ENCODE results near the gene GET4. TPM values are rescaled to one million over a fixed set of nuclear protein-coding genes. Genes with fewer than 3 reads are reported as not detected.

Gene GET4
- total RNA-seq, 1 experiment from 2014 or later: 96.7 TPM

DNA sequence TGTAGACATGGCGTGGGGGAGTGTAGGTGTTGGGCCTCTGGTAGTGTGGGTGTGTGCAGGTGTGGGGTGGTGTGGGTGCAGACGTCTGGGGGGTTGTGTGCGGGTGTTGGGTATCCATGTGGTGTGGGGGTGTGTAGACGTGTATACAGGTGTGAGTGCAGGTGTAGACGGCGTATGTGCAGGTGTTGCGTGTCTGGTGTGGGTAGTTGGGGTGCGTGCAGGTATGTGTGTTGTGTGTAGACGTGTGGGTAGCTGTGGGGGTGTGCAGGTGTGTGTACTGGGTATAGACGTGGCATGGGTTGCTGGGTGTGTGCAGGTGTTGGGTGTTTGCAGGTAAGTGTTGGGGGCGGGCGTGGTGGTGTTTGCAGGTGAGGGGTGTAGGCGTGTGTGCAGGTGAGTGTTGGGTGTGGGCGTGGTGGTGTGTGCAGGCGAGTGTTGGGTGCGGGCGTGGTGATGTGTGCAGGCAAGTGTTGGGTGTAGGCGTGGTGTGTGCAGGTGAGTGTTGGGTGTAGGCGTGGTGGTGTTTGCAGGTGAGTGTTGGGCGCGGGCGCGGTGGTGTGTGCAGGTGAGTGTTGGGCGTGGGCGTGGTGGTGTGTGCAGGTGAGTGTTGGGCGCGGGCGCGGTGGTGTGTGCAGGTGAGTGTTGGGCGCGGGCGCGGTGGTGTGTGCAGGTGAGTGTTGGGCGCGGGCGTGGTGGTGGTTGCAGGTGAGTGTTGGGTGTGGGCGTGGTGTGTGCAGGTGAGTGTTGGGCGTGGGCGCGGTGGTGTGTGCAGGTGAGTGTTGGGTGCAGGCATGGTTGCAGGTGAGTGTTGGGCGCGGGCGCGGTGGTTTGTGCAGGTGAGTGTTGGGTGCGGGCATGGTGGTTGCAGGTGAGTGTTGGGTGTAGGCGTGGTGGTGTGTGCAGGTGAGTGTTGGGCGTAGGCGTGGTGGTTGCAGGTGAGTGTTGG is 16.6 kb downstream of the GET4 start:
- ATAC-seq (no peak), DNase-seq (no peak)
- Histone ChIP-seq H3K79me2 (ENCODE audit: low read length) (peaks cover 4% of the 10 kb centered on the region; the same call in 1 of the 2 replicates), H2AFZ (ENCODE audit: low read length) (no peak overlapping the region), H3K4me1 (ENCODE audit: insufficient read depth, low read length) (no peaks in the 10 kb centered on the region), H3K4me2 (ENCODE audit: low read length) (no peak overlapping the region), H3K9me3 (ENCODE audit: low read length) (no peaks in the 10 kb centered on the region), H3K27me3 (ENCODE audit: low read length) (no peaks in the 10 kb centered on the region), H3K36me3 (ENCODE audit: low read depth, low read length) (peaks cover 8% of the 10 kb centered on the region; the same call in 1 of the 2 replicates), H4K20me1 (ENCODE audit: low read length) (no peaks in the 10 kb centered on the region), H3F3A (ENCODE audit: low read length, unreplicated experiment) (no peaks in the 10 kb centered on the region), H3K9me2 (replicated peaks; ENCODE audit: low read length) (no peaks in the 10 kb centered on the region), H3K4me3 (ENCODE audit: low read length) (no peak overlapping the region), H3K27ac (ENCODE audit: low read length) (no peak overlapping the region), H3K9ac (ENCODE audit: low read length) (no peak overlapping the region)
- no peak for TF ChIP-seq EZH2phosphoT487 (IDR thresholded peaks at IDR 0.05; ENCODE audit: borderline replicate concordance, low read length)
- TF ChIP-seq, protein P1, sequence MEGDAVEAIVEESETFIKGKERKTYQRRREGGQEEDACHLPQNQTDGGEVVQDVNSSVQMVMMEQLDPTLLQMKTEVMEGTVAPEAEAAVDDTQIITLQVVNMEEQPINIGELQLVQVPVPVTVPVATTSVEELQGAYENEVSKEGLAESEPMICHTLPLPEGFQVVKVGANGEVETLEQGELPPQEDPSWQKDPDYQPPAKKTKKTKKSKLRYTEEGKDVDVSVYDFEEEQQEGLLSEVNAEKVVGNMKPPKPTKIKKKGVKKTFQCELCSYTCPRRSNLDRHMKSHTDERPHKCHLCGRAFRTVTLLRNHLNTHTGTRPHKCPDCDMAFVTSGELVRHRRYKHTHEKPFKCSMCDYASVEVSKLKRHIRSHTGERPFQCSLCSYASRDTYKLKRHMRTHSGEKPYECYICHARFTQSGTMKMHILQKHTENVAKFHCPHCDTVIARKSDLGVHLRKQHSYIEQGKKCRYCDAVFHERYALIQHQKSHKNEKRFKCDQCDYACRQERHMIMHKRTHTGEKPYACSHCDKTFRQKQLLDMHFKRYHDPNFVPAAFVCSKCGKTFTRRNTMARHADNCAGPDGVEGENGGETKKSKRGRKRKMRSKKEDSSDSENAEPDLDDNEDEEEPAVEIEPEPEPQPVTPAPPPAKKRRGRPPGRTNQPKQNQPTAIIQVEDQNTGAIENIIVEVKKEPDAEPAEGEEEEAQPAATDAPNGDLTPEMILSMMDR (conservative IDR thresholded peaks at IDR 0.05; ENCODE audit: low read depth, low read length): no peak
- CTCF ChIA-PET: no interaction called here
- BruUV-seq (replicated peaks): no TSS peak
- intact Hi-C loops (cut with micrococcal nuclease): no loop called here
- POLR2A ChIA-PET (ENCODE audit: unreplicated experiment): no interaction called here

DNA sequence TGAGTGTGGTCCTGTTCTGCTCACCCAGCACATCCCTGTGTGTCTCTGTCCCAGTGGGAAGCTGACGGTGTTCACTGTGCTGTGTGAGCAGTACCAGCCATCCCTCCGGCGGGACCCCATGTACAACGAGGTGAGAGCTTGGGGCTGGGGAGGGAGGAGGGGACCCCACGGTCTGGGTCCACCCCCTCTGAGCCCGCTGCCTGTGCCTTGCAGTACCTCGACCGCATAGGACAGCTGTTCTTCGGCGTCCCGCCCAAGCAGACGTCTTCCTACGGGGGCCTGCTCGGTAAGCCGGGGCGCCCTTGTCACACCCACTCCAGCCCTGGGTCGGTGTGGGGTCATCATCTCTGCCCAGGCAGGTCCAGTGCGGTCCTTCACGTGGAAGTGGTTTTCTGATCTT is 17.3 kb downstream of the GET4 start:
- no peaks in the 10 kb centered on the region for H3K4me1 ChIP-seq (ENCODE audit: insufficient read depth, low read length)
- POLR2A ChIA-PET (ENCODE audit: unreplicated experiment): no interaction called here
- CTCF ChIA-PET: no interaction called here
- intact Hi-C loops (cut with micrococcal nuclease): no loop called here
- no peaks in the 10 kb centered on the region for H3K27me3 ChIP-seq (ENCODE audit: low read length)
- H3K4me3 ChIP-seq (ENCODE audit: low read length): no peak overlapping the region
- peaks cover 8% of the 10 kb centered on the region; the same call in 1 of the 2 replicates for H3K36me3 ChIP-seq (ENCODE audit: low read depth, low read length)
- no peak overlapping the region for H3K9ac ChIP-seq (ENCODE audit: low read length)
- no peaks in the 10 kb centered on the region for H3F3A ChIP-seq (ENCODE audit: low read length, unreplicated experiment)
- TF ChIP-seq EZH2 (IDR thresholded peaks at IDR 0.05; ENCODE audit: low read length, unreplicated experiment) (no peak), EZH2phosphoT487 (IDR thresholded peaks at IDR 0.05; ENCODE audit: borderline replicate concordance, low read length) (no peak)
- TF ChIP-seq, protein P1 (conservative IDR thresholded peaks at IDR 0.05; ENCODE audit: low read depth, low read length): no peak
- no peaks in the 10 kb centered on the region for H3K9me3 ChIP-seq (ENCODE audit: low read length)
- no peak overlapping the region for H3K4me2 ChIP-seq (ENCODE audit: low read length)
- no peaks in the 10 kb centered on the region for H4K20me1 ChIP-seq (ENCODE audit: low read length)
- no peak overlapping the region for H2AFZ ChIP-seq (ENCODE audit: low read length)
- H3K9me2 ChIP-seq (replicated peaks; ENCODE audit: low read length): no peaks in the 10 kb centered on the region
- H3K79me2 ChIP-seq (ENCODE audit: low read length): no peaks in the 10 kb centered on the region
- BruUV-seq (replicated peaks): no TSS peak
- DNase-seq (no peak), ATAC-seq (no peak)
- H3K27ac ChIP-seq (ENCODE audit: low read length): no peak overlapping the region
